GM13976 (cell line): Measurements from ENCODE around the gene ZNF592.
A peak's percentile ranks its signal among the peaks of the same experiment; 100 is the strongest.

ENCODE experiments used
- DNase-seq: peaks from one replicate; pipeline ENCODE4 v3.0.0; 2012; ENCODE audit warnings: low spot score
- CTCF ChIP-seq: IDR thresholded peaks from 2 replicates; pipeline ENCODE4 v1.5.1; 2012; ENCODE audit warnings: borderline replicate concordance, mild to moderate bottlenecking; ENCODE audit not compliant: insufficient read depth; ENCODE audit errors: extremely low read depth, missing control alignments, control extremely low read depth
- in situ Hi-C: fragments of 300-500 bp; cut with MboI; formaldehyde crosslinking; loops from one replicate; pipeline ENCODE4 v1.12.0; 2022; ENCODE audit warnings: low sequenced_read_pairs, mixed read lengths, inconsistent platforms; ENCODE audit not compliant: unreplicated experiment

ZNF592 gene

GRCh38 chr15:84814916-84815315 lies 66.5 kb downstream of the ZNF592 start:
- TF ChIP-seq CTCF, result no peak
- in situ Hi-C loops, result no loop called here
- DNase-seq, result no peak

- TF ChIP-seq CTCF, result no peak
- in situ Hi-C loops, result no loop called here
- peak; percentile 59 for DNase-seq
Observed at GRCh38 chr15:84816694-84817465, 68.5 kb downstream of the ZNF592 start, which contains the start of gene ALPK3. TSS of gene ALPK3 (plus strand) at chr15:84817356. CDS start at chr15:84817453, 97 bp downstream.

- DNase-seq, result peak; percentile 47
- no peak for TF ChIP-seq CTCF
- in situ Hi-C loops, result no loop called here
Observed at GRCh38 chr15:84817466-84818081, 69.2 kb downstream of the ZNF592 start.

- DNase-seq, result no peak
- TF ChIP-seq CTCF, result no peak
- in situ Hi-C loops, result no loop called here
Observed at GRCh38 chr15:84818261-84819131, 70.1 kb downstream of the ZNF592 start.

- in situ Hi-C loops, result no loop called here
- no peak for DNase-seq
- TF ChIP-seq CTCF, result no peak
Observed at GRCh38 chr15:84819291-84819768, 70.9 kb downstream of the ZNF592 start.

GRCh38 chr15:84819791-84820190 lies 71.4 kb downstream of the ZNF592 start:
- in situ Hi-C loops, result no loop called here
- DNase-seq, result no peak
- TF ChIP-seq CTCF, result no peak
